H9 (cell line): Measurements from ENCODE around the gene RCOR2. TPM values are rescaled to one million over a fixed set of nuclear protein-coding genes. Genes with fewer than 3 reads are reported as not detected.

ENCODE experiments used
- DNase-seq: peaks from one replicate; pipeline ENCODE4 v3.0.0-alpha.2; 2017
- H2AFZ ChIP-seq: one replicate; pipeline ENCODE4 v1.6.1; 2013; ENCODE audit warnings: mild to moderate bottlenecking, low read length, control low read depth, moderate library complexity
- H2AK5ac ChIP-seq: 2 replicates; pipeline ENCODE4 v1.6.1; 2013; ENCODE audit warnings: low read length, control low read depth, mixed read lengths; ENCODE audit not compliant: insufficient read length
- H2BK120ac ChIP-seq: one replicate; pipeline ENCODE4 v1.6.1; 2013; ENCODE audit warnings: low read depth, mild to moderate bottlenecking, low read length, control low read depth, inconsistent platforms; ENCODE audit not compliant: poor library complexity, severe bottlenecking
- H2BK12ac ChIP-seq: 2 replicates; pipeline ENCODE4 v1.6.1; 2013; ENCODE audit warnings: low read length, control low read depth, mixed read lengths, low read depth; ENCODE audit not compliant: insufficient read length
- H2BK15ac ChIP-seq: 2 replicates; pipeline ENCODE4 v1.6.1; 2013; ENCODE audit warnings: low read depth, low read length, control low read depth
- H2BK20ac ChIP-seq: one replicate; pipeline ENCODE4 v1.6.1; 2013; ENCODE audit warnings: low read depth, mild to moderate bottlenecking, low read length, control low read depth, inconsistent platforms; ENCODE audit not compliant: poor library complexity, severe bottlenecking
- H2BK5ac ChIP-seq: 2 replicates; pipeline ENCODE4 v1.6.1; 2013; ENCODE audit warnings: low read length, control low read depth, mixed read lengths; ENCODE audit not compliant: insufficient read length
- H3K14ac ChIP-seq: 2 replicates; pipeline ENCODE4 v1.6.1; 2013; ENCODE audit warnings: low read length, control low read depth; ENCODE audit not compliant: insufficient read depth
- H3K18ac ChIP-seq: 2 replicates; pipeline ENCODE4 v1.6.1; 2013; ENCODE audit warnings: low read depth, mild to moderate bottlenecking, mixed read lengths, low read length, control low read depth; ENCODE audit not compliant: insufficient read length
- H3K23ac ChIP-seq: 2 replicates; pipeline ENCODE4 v1.6.1; 2013; ENCODE audit warnings: low read length, control low read depth, mixed read lengths, low read depth; ENCODE audit not compliant: insufficient read length
- H3K23me2 ChIP-seq: 2 replicates; pipeline ENCODE4 v1.6.1; 2013; ENCODE audit warnings: low read depth, mild to moderate bottlenecking, mixed read lengths, low read length, control low read depth; ENCODE audit not compliant: insufficient read length, poor library complexity, severe bottlenecking
- H3K27ac ChIP-seq: 2 replicates; pipeline ENCODE4 v1.5.1; 2013; ENCODE audit warnings: low read length, control low read depth, mixed read lengths, low read depth; ENCODE audit not compliant: insufficient read length
- H3K27me3 ChIP-seq: 2 replicates; pipeline ENCODE4 v1.6.1; 2013; ENCODE audit warnings: low read length, control low read depth, inconsistent platforms; ENCODE audit not compliant: insufficient read depth
- H3K4ac ChIP-seq: 2 replicates; pipeline ENCODE4 v1.6.1; 2013; ENCODE audit warnings: low read depth, mild to moderate bottlenecking, control low read depth, inconsistent platforms, low read length, moderate library complexity
- H3K4me1 ChIP-seq: 2 replicates; pipeline ENCODE4 v1.6.1; 2013; ENCODE audit warnings: low read length, control low read depth, inconsistent platforms; ENCODE audit not compliant: insufficient read depth
- H3K4me2 ChIP-seq: 2 replicates; pipeline ENCODE4 v1.6.1; 2013; ENCODE audit warnings: low read length, control low read depth, mixed read lengths; ENCODE audit not compliant: insufficient read length, insufficient read depth
- H3K56ac ChIP-seq: 2 replicates; pipeline ENCODE4 v1.6.1; 2013; ENCODE audit warnings: low read depth, mild to moderate bottlenecking, mixed read lengths, low read length, control low read depth; ENCODE audit not compliant: insufficient read length
- H3K79me1 ChIP-seq: 2 replicates; pipeline ENCODE4 v1.6.1; 2013; ENCODE audit warnings: low read depth, mild to moderate bottlenecking, moderate library complexity, low read length, control low read depth, inconsistent platforms; ENCODE audit not compliant: insufficient read depth, poor library complexity, severe bottlenecking
- H3K79me2 ChIP-seq: 2 replicates; pipeline ENCODE4 v1.6.1; 2013; ENCODE audit warnings: low read length, control low read depth, inconsistent platforms; ENCODE audit not compliant: insufficient read depth
- H3K9ac ChIP-seq: 2 replicates; pipeline ENCODE4 v1.6.1; 2013; ENCODE audit warnings: low read length, control low read depth, mixed read lengths; ENCODE audit not compliant: insufficient read length; ENCODE audit errors: extremely low read depth
- H3K9me3 ChIP-seq: one replicate; pipeline ENCODE4 v1.6.1; 2013; ENCODE audit warnings: low read depth, low read length, inconsistent platforms; ENCODE audit not compliant: control insufficient read depth
- H3T11ph ChIP-seq: one replicate; pipeline ENCODE4 v1.6.1; 2013; ENCODE audit warnings: mild to moderate bottlenecking, low read length, control low read depth, inconsistent platforms
- H4K20me1 ChIP-seq: one replicate; pipeline ENCODE4 v1.6.1; 2013; ENCODE audit not compliant: control insufficient read depth, insufficient read length, insufficient read depth
- H4K5ac ChIP-seq: 2 replicates; pipeline ENCODE4 v1.6.1; 2013; ENCODE audit warnings: low read depth, mild to moderate bottlenecking, mixed read lengths, low read length, control low read depth; ENCODE audit not compliant: insufficient read length
- H4K8ac ChIP-seq: replicated peaks from 2 replicates; pipeline ENCODE4 v1.6.1; 2013; ENCODE audit warnings: low read length, control low read depth, mixed read lengths, low read depth; ENCODE audit not compliant: insufficient read length
- H4K91ac ChIP-seq: 2 replicates; pipeline ENCODE4 v1.6.1; 2013; ENCODE audit warnings: low read depth, mild to moderate bottlenecking, moderate library complexity, mixed read lengths, low read length, control low read depth; ENCODE audit not compliant: insufficient read length
- H3K27ac Mint-ChIP-seq, 3 experiments: 2 replicates in 2 of 3; 3 replicates in 1 of 3; pipeline ENCODE4 v1.8.0; 2020 to 2021; ENCODE audit warnings: mixed read lengths in 3 of 3, mild to moderate bottlenecking in 1 of 3, moderate library complexity in 1 of 3
- H3K27me3 Mint-ChIP-seq: 2 replicates; pipeline ENCODE4 v1.8.0; 2021; ENCODE audit warnings: low read depth, mild to moderate bottlenecking, moderate library complexity, mixed read lengths
- H3K36me3 Mint-ChIP-seq, 3 experiments: 2 replicates in 2 of 3; 3 replicates in 1 of 3; pipeline ENCODE4 v1.8.0; 2020 to 2021; ENCODE audit warnings: low read depth in 3 of 3, mixed read lengths in 3 of 3; ENCODE audit not compliant: insufficient read depth in 1 of 3
- H3K4me1 Mint-ChIP-seq, 2 experiments: 2 replicates each; pipeline ENCODE4 v1.8.0; 2020; ENCODE audit warnings: mixed read lengths in 2 of 2
- H3K4me3 Mint-ChIP-seq, 2 experiments: 2 replicates in 1 of 2; 3 replicates in 1 of 2; pipeline ENCODE4 v1.8.0; 2020 to 2021; ENCODE audit warnings: mild to moderate bottlenecking in 2 of 2, mixed read lengths in 2 of 2, moderate library complexity in 1 of 2
- H3K9me3 Mint-ChIP-seq, 2 experiments: 2 replicates in 1 of 2; 3 replicates in 1 of 2; pipeline ENCODE4 v1.8.0; 2020; ENCODE audit warnings: mild to moderate bottlenecking in 2 of 2, mixed read lengths in 2 of 2, moderate library complexity in 1 of 2
- CTCF ChIP-seq: fragments of 200-600 bp; sonication (generic); conservative IDR thresholded peaks from 3 replicates; pipeline ENCODE4 v1.8.0; 2021; ENCODE audit warnings: antibody characterized with exemption, mild to moderate bottlenecking
- WGBS: extraction: QIAGEN DNeasy Blood & Tissue Kit; methylation state at CpG from one replicate; pipeline ENCODE4 v1.1.7; 2013; ENCODE audit warnings: missing lambda C conversion rate, low lambda C conversion rate, mixed read lengths; ENCODE audit not compliant: insufficient read length; ENCODE audit errors: extremely low coverage; 5-methylcytosine and 5-hydroxymethylcytosine counted together
- total RNA-seq: library from RNA; stranded (reverse); gene quantifications from 2 replicates; pipeline ENCODE4 v1.2.1, GENCODE V29; 2021

RCOR2 gene
- total RNA-seq, 1 experiment from 2014 or later: 118 TPM

GRCh38 chr11:63914896-63915691 is 1.9 kb downstream of the RCOR2 start:
- H3K27me3 Mint-ChIP-seq: no peaks in the 10 kb centered on the region; the same call in 1 of the 2 replicates
- H3K36me3 Mint-ChIP-seq: peaks cover 15 to 32% (median 27%) of the 10 kb centered on the region in 3 experiments; a peak in 6 of 7 replicates
- H3K4me3 Mint-ChIP-seq: peak overlapping the region; percentile 92 to 96
- no peak overlapping the region for H2BK120ac ChIP-seq
- no peak overlapping the region; the same call in 1 of the 2 replicates for H3K14ac ChIP-seq
- no peak overlapping the region for H3K18ac ChIP-seq
- TF ChIP-seq CTCF: no peak; the same call in 2 of the 3 replicates
- peak overlapping the region in 1 of 3 experiments; percentile 70; a peak in 1 of 7 replicates for H3K27ac Mint-ChIP-seq
- H2BK5ac ChIP-seq: no peak overlapping the region
- H3K23ac ChIP-seq: no peak overlapping the region
- no peak for DNase-seq
- no peak overlapping the region for H4K91ac ChIP-seq
- H4K8ac ChIP-seq: no peak overlapping the region
- peaks cover 32 to 37% of the 10 kb centered on the region in 2 experiments for H3K4me1 Mint-ChIP-seq
- H3K4me2 ChIP-seq: peak overlapping the region; percentile 85
- no peaks in the 10 kb centered on the region for H3K79me1 ChIP-seq
- H4K20me1 ChIP-seq: no peaks in the 10 kb centered on the region
- H3K23me2 ChIP-seq: peaks cover 32% of the 10 kb centered on the region
- H3K4me1 ChIP-seq: no peaks in the 10 kb centered on the region
- no peak overlapping the region for H2BK15ac ChIP-seq
- H3K56ac ChIP-seq: no peak overlapping the region
- H3T11ph ChIP-seq: no peak overlapping the region
- H2AK5ac ChIP-seq: no peak overlapping the region
- no peak overlapping the region for H4K5ac ChIP-seq
- H3K9me3 ChIP-seq: no peaks in the 10 kb centered on the region
- H3K4ac ChIP-seq: no peak overlapping the region
- H3K79me2 ChIP-seq: peaks cover 5% of the 10 kb centered on the region; the same call in 1 of the 2 replicates
- no peak overlapping the region for H2BK12ac ChIP-seq
- H3K27me3 ChIP-seq: no peaks in the 10 kb centered on the region
- H3K9ac ChIP-seq: no peak overlapping the region
- no peak overlapping the region for H2AFZ ChIP-seq
- no peak overlapping the region for H3K27ac ChIP-seq
- no peak overlapping the region for H2BK20ac ChIP-seq
- H3K9me3 Mint-ChIP-seq: no peaks in the 10 kb centered on the region
- WGBS: no CpG with 5 or more reads among the region's 20 CpGs
